Esophagus (tissue), 2 donors: ENCODE measurements around the gene PIP4K2B. TPM values are rescaled to one million over a fixed set of nuclear protein-coding genes. Genes with fewer than 3 reads are reported as not detected.

Experiments
- H3K27ac ChIP-seq, 2 donors: one replicate each; pipeline ENCODE4 v1.5.1; 2013; ENCODE audit warnings: low read depth in 2 of 2, mild to moderate bottlenecking in 2 of 2, inconsistent platforms in 1 of 2, low read length in 1 of 2, moderate library complexity in 1 of 2
- H3K27me3 ChIP-seq, 2 donors: one replicate each; pipeline ENCODE4 v1.6.1; 2013; ENCODE audit warnings: low read length in 2 of 2, control low read depth in 1 of 2, mild to moderate bottlenecking in 1 of 2; ENCODE audit not compliant: insufficient read depth in 2 of 2, control insufficient read depth in 1 of 2
- H3K36me3 ChIP-seq, 2 donors: one replicate each; pipeline ENCODE4 v1.6.1; 2013; ENCODE audit warnings: low read length in 1 of 2; ENCODE audit not compliant: control insufficient read depth in 2 of 2, insufficient read depth in 2 of 2
- H3K4me1 ChIP-seq, 2 donors: one replicate each; pipeline ENCODE4 v1.6.1; 2013; ENCODE audit warnings: low read length in 1 of 2; ENCODE audit not compliant: control insufficient read depth in 2 of 2, insufficient read depth in 2 of 2
- H3K4me3 ChIP-seq, 2 donors: one replicate each; pipeline ENCODE4 v1.5.1; 2013; ENCODE audit warnings: low read length in 2 of 2, mild to moderate bottlenecking in 2 of 2, low read depth in 1 of 2, moderate library complexity in 1 of 2
- H3K9me3 ChIP-seq, 2 donors: one replicate each; pipeline ENCODE4 v1.6.1; 2013; ENCODE audit warnings: mild to moderate bottlenecking in 2 of 2, low read depth in 1 of 2, low read length in 1 of 2, moderate library complexity in 1 of 2; ENCODE audit not compliant: control insufficient read depth in 2 of 2, insufficient read depth in 1 of 2
- WGBS, 2 donors: extraction: QIAGEN DNeasy Blood & Tissue Kit; methylation state at CpG; one replicate each; pipeline ENCODE4 v1.1.7; 2013; 5-methylcytosine and 5-hydroxymethylcytosine counted together
- polyA plus RNA-seq, 2 donors: library from polyadenylated mRNA; stranded (reverse); fragments of 200-250 nt; gene quantifications; one replicate each; pipeline ENCODE4 v1.2.3, GENCODE V29; 2013
- donor health status: healthy with polysubstance abuse.
- donor health status: Bipolar disorder and iron deficiency.

Gene PIP4K2B
- polyA plus RNA-seq, 2 donors, result 7.7 to 11.1 TPM

GRCh38 chr17:38752308-38753070, 46.9 kb downstream of the PIP4K2B start, which contains the start of gene PSMB3:
TSS of gene PSMB3 (plus strand) at chr17:38752741. CDS start at chr17:38752827, 86 bp downstream.
- Histone ChIP-seq H3K4me3 (peak within 1 kb of the TSS; percentile 88 to 89), H3K9me3 (no peaks in the 10 kb centered on the region), H3K36me3 (peaks cover 3% of the 10 kb centered on the region in 2 donors), H3K4me1 (peaks cover 0 to 5% of the 10 kb centered on the region in 2 donors), H3K27me3 (no peaks in the 10 kb centered on the region), H3K27ac (peak within 1 kb of the TSS; percentile 89 to 94)
- 0 to 1% methylated on average over 43 to 44 of the region's 44 CpGs for WGBS, 2 donors

- 0% methylated on average over 44 of the region's 44 CpGs for WGBS, 2 donors
- Histone ChIP-seq H3K27me3 (no peaks in the 10 kb centered on the region), H3K4me3 (peak overlapping the region; percentile 76 to 88), H3K9me3 (no peaks in the 10 kb centered on the region), H3K27ac (peak overlapping the region; percentile 89 to 94), H3K4me1 (peaks cover 0 to 8% of the 10 kb centered on the region in 2 donors), H3K36me3 (peaks cover 3% of the 10 kb centered on the region in 2 donors)
These were observed 47.5 kb downstream of the PIP4K2B start for GRCh38 chr17:38751808-38752307.

GRCh38 chr17:38751144-38751807, 48.1 kb downstream of the PIP4K2B start:
- peaks cover 0 to 9% of the 10 kb centered on the region in 2 donors for H3K4me1 ChIP-seq
- 5% methylated on average over 10 of the region's 10 CpGs for WGBS, 2 donors
- H3K9me3 ChIP-seq, result no peaks in the 10 kb centered on the region
- H3K27me3 ChIP-seq, result no peaks in the 10 kb centered on the region
- H3K36me3 ChIP-seq, result peaks cover 3% of the 10 kb centered on the region in 2 donors
- H3K4me3 ChIP-seq, result peak overlapping the region; percentile 24 to 88
- H3K27ac ChIP-seq, result peak overlapping the region; percentile 24 to 86

- Histone ChIP-seq H3K4me1 (peaks cover 0 to 14% of the 10 kb centered on the region in 2 donors), H3K4me3 (peak overlapping the region; percentile 65 to 72), H3K27me3 (no peaks in the 10 kb centered on the region), H3K36me3 (peaks cover 0 to 3% of the 10 kb centered on the region in 2 donors), H3K9me3 (no peaks in the 10 kb centered on the region), H3K27ac (peak overlapping the region; percentile 86)
- WGBS, 2 donors, result 32 to 36% methylated on average over 28 of the region's 28 CpGs
These were observed 48.8 kb downstream of the PIP4K2B start for GRCh38 chr17:38750312-38751121.

- H3K36me3 ChIP-seq, result peaks cover 0 to 3% of the 10 kb centered on the region in 2 donors
- H3K27ac ChIP-seq, result peak overlapping the region; percentile 86
- H3K4me1 ChIP-seq, result peaks cover 0 to 14% of the 10 kb centered on the region in 2 donors
These were observed 49.4 kb downstream of the PIP4K2B start for GRCh38 chr17:38750044-38750311.

GRCh38 chr17:38749223-38750043, 49.9 kb downstream of the PIP4K2B start:
- 0 to 1% methylated on average over 79 of the region's 79 CpGs for WGBS, 2 donors
- Histone ChIP-seq H3K27ac (peak overlapping the region; percentile 86), H3K4me3 (peak overlapping the region; percentile 65 to 72), H3K9me3 (no peaks in the 10 kb centered on the region), H3K4me1 (peaks cover 0 to 14% of the 10 kb centered on the region in 2 donors), H3K36me3 (peaks cover 0 to under 1% of the 10 kb centered on the region in 2 donors), H3K27me3 (no peaks in the 10 kb centered on the region)

More at GRCh38 chr17:38750044-38750311, 49.4 kb downstream of the PIP4K2B start:
- WGBS, 2 donors, result 7 to 9% methylated on average over 12 of the region's 12 CpGs
- Histone ChIP-seq H3K9me3 (no peaks in the 10 kb centered on the region), H3K4me3 (peak overlapping the region; percentile 65 to 72), H3K27me3 (no peaks in the 10 kb centered on the region)

GRCh38 chr17:38748892-38749222, 50.5 kb downstream of the PIP4K2B start:
- Histone ChIP-seq H3K9me3 (no peaks in the 10 kb centered on the region), H3K36me3 (peaks cover 0 to 1% of the 10 kb centered on the region in 2 donors), H3K27me3 (no peaks in the 10 kb centered on the region), H3K4me1 (peaks cover 0 to 12% of the 10 kb centered on the region in 2 donors), H3K4me3 (peak overlapping the region; percentile 65 to 72), H3K27ac (peak overlapping the region; percentile 86)
- 0 to 1% methylated on average over 32 of the region's 32 CpGs for WGBS, 2 donors

- no peaks in the 10 kb centered on the region for H3K27me3 ChIP-seq
- H3K27ac ChIP-seq, result peak within 1 kb of the TSS; percentile 86
- peak within 1 kb of the TSS; percentile 72 to 75 for H3K4me3 ChIP-seq
- peaks cover 0 to 12% of the 10 kb centered on the region in 2 donors for H3K4me1 ChIP-seq
- no peaks in the 10 kb centered on the region for H3K9me3 ChIP-seq
- H3K36me3 ChIP-seq, result peaks cover 0 to 2% of the 10 kb centered on the region in 2 donors
- 1% methylated on average over 33 to 47 of the region's 47 CpGs for whole genome bisulfite sequencing, 2 donors
These were observed 51.0 kb downstream of the PIP4K2B start, which contains the start of gene PCGF2 for GRCh38 chr17:38748149-38748891. TSS of gene PCGF2 (minus strand) at chr17:38748336. CDS start at chr17:38740402, 7,934 bp downstream.
